Gastroesophageal sphincter (tissue), 3 donors: ENCODE measurements around the gene TMEM43.

ENCODE experiments used
- POLR2A ChIP-seq, 2 donors: fragments of 450-650 bp; IDR thresholded peaks; one replicate each; pipeline ENCODE4 v1.6.1; 2017; ENCODE audit warnings: antibody characterized with exemption in 2 of 2, mild to moderate bottlenecking in 2 of 2, moderate library complexity in 1 of 2
- POLR2AphosphoS5 ChIP-seq: sonication (generic); formaldehyde crosslinking; IDR thresholded peaks from one replicate; pipeline ENCODE4 v1.6.1; 2017; ENCODE audit warnings: antibody characterized with exemption
- TF ChIP-seq, protein P1 (sequence below), 4 experiments: fragments of 200-600 bp in 2 of 4; fragments of 450-650 bp in 2 of 4; sonication (generic) in 1 of 4; IDR thresholded peaks; one replicate each; pipeline ENCODE4 v1.5.1; 2017 to 2019; ENCODE audit warnings: antibody characterized with exemption in 4 of 4, mild to moderate bottlenecking in 2 of 4, moderate library complexity in 2 of 4

DNA sequence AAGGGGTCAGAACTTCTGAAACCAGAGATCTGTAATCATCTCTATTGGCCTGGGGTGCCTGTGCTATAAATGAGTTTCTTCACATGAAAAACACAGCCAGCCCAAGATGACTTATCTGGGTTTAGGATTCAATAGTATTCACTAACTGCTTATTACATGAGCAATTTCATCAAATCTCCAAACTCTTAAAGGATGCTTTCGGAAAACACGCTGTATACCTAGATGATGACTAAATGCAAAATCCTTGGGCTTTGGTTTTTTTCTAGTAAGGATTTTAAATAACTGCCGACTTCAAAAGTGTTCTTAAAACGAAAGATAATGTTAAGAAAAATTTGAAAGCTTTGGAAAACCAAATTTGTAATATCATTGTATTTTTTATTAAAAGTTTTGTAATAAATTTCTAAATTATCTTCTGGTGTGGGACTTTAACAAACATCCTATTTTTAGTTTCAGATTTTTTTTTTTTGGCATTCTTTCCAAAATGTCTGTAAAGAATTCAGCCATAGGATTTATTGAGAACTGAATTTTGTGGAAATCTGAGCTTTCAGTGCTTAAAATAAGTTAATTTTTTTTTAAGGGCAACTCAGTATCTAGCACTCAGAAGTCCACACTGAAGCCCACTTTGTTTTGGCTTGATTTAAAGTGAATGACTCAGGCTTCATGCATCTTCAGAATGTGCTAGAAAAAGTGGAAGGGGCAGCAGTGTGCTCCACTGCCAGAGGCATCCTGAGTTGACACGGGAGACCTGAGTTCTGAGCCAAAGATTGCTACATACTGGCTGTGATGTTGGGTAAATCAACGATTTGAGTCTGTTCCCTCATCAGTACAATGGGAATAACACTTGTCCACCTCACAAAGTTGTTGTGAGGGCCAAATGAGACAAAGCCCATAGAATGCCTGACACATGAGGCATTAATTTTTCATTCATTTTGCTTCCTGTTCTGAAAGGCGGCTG lies 18.7 kb downstream of the TMEM43 start:
- TF ChIP-seq POLR2A (IDR thresholded peaks at IDR 0.05) = no peak
- peak; percentile 94 for TF ChIP-seq POLR2AphosphoS5
- TF ChIP-seq, protein P1, sequence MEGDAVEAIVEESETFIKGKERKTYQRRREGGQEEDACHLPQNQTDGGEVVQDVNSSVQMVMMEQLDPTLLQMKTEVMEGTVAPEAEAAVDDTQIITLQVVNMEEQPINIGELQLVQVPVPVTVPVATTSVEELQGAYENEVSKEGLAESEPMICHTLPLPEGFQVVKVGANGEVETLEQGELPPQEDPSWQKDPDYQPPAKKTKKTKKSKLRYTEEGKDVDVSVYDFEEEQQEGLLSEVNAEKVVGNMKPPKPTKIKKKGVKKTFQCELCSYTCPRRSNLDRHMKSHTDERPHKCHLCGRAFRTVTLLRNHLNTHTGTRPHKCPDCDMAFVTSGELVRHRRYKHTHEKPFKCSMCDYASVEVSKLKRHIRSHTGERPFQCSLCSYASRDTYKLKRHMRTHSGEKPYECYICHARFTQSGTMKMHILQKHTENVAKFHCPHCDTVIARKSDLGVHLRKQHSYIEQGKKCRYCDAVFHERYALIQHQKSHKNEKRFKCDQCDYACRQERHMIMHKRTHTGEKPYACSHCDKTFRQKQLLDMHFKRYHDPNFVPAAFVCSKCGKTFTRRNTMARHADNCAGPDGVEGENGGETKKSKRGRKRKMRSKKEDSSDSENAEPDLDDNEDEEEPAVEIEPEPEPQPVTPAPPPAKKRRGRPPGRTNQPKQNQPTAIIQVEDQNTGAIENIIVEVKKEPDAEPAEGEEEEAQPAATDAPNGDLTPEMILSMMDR (IDR thresholded peaks at IDR 0.05) = no peak
